Esophagus muscularis mucosa (tissue), 4 donors: Measurements from ENCODE around the gene RRM1. TPM values are rescaled to one million over a fixed set of nuclear protein-coding genes. Genes with fewer than 3 reads are reported as not detected.
"Not testable (repeated sequence)": the region's sequence is repeated elsewhere in the genome, so short reads cannot be mapped to it uniquely, and the experiment has no call there.

ENCODE experiments used
- DNase-seq: peaks from one replicate; pipeline ENCODE4 v3.0.0-alpha.2; 2017; ENCODE audit errors: extremely low spot score
- H3K27ac ChIP-seq, 4 donors: fragments of 200-600 bp; sonication (generic); replicated peaks in 1 of 4; 1 replicate in 3 of 4; 2 replicates in 1 of 4; pipeline ENCODE4 v1.5.1; 2016 to 2019; ENCODE audit warnings: mild to moderate bottlenecking in 1 of 4
- H3K27me3 ChIP-seq, 4 donors: fragments of 200-600 bp; sonication (generic); one replicate each; pipeline versions ENCODE4 v1.5.1 to v1.6.0; 2016 to 2019
- H3K36me3 ChIP-seq, 4 donors: fragments of 200-600 bp; sonication (generic); one replicate each; pipeline ENCODE4 v1.5.1; 2016 to 2019
- H3K4me1 ChIP-seq, 4 donors: fragments of 200-600 bp; sonication (generic); one replicate each; pipeline ENCODE4 v1.5.1; 2016 to 2019
- H3K4me3 ChIP-seq, 4 donors: fragments of 200-600 bp; sonication (generic); 1 replicate in 2 of 4; 2 replicates in 2 of 4; pipeline ENCODE4 v1.5.1; 2016 to 2019; ENCODE audit warnings: mild to moderate bottlenecking in 4 of 4, moderate library complexity in 1 of 4
- H3K9me3 ChIP-seq, 4 donors: fragments of 200-600 bp; sonication (generic); 1 replicate in 3 of 4; 2 replicates in 1 of 4; pipeline ENCODE4 v1.5.1; 2016 to 2019
- CTCF ChIP-seq, 3 experiments: fragments of 200-600 bp in 2 of 3; fragments of 450-650 bp in 1 of 3; sonication (generic) in 2 of 3; IDR thresholded peaks; one replicate each; pipeline ENCODE4 v1.5.1; 2017 to 2019; ENCODE audit warnings: antibody characterized with exemption in 3 of 3, mild to moderate bottlenecking in 2 of 3, moderate library complexity in 1 of 3
- EP300 ChIP-seq: sonication (generic); formaldehyde crosslinking; IDR thresholded peaks from one replicate; pipeline ENCODE4 v1.6.1; 2017; ENCODE audit warnings: antibody characterized with exemption
- POLR2A ChIP-seq: fragments of 450-650 bp; IDR thresholded peaks from one replicate; pipeline ENCODE4 v1.6.1; 2017; ENCODE audit warnings: antibody characterized with exemption, moderate library complexity, mild to moderate bottlenecking, low read depth
- POLR2AphosphoS5 ChIP-seq, 2 donors: sonication (generic); formaldehyde crosslinking; IDR thresholded peaks; one replicate each; pipeline ENCODE4 v1.6.1; 2017; ENCODE audit warnings: antibody characterized with exemption in 2 of 2
- WGBS: methylation state at CpG from one replicate; pipeline ENCODE4 v1.1.5; 2018; 5-methylcytosine and 5-hydroxymethylcytosine counted together
- intact Hi-C: fragments of 100-400 bp; cut with DNase I; formaldehyde crosslinking; loops from one replicate; pipeline ENCODE4 v1.15.1; 2023
- total RNA-seq, 4 donors: library from RNA; depleted of rRNA; stranded (reverse); fragments of >200 nt; gene quantifications; one replicate each; pipeline versions ENCODE4 v1.1.0 to v1.2.1, GENCODE V29; 2016

Gene RRM1
- total RNA-seq, 4 donors from 2014 or later: 26.6 to 44.0 (median 41.0) TPM

- DNase-seq: no peak
- TF ChIP-seq CTCF (IDR thresholded peaks at IDR 0.05): no peak
- no peak for TF ChIP-seq POLR2AphosphoS5 (IDR thresholded peaks at IDR 0.05)
- TF ChIP-seq POLR2A: no peak
- no peak for TF ChIP-seq EP300
- intact Hi-C loops: no loop called here
- Histone ChIP-seq H3K4me3 (no peak overlapping the region), H3K9me3 (peaks cover 0 to 10% (median 0%) of the 10 kb centered on the region in 4 donors), H3K27ac (no peak overlapping the region), H3K4me1 (no peaks in the 10 kb centered on the region), H3K36me3 (peaks cover 18 to 51% (median 40%) of the 10 kb centered on the region in 4 donors), H3K27me3 (no peaks in the 10 kb centered on the region)
- 98% methylated on average over 2 of the region's 2 CpGs for WGBS
Observed at GRCh38 chr11:4140067-4140636, 45.6 kb downstream of the RRM1 start.

- TF ChIP-seq POLR2AphosphoS5 (IDR thresholded peaks at IDR 0.05) (no peak), EP300 (no peak), POLR2A (no peak), CTCF (IDR thresholded peaks at IDR 0.05) (no peak)
- H3K9me3 ChIP-seq: no peaks in the 10 kb centered on the region
Observed at GRCh38 chr11:4146070-4146771, 51.6 kb downstream of the RRM1 start.

GRCh38 chr11:4146772-4147098 lies 52.1 kb downstream of the RRM1 start:
- no peak for DNase-seq
- no peak overlapping the region for H3K27ac ChIP-seq
- H3K27me3 ChIP-seq: no peaks in the 10 kb centered on the region
- no peaks in the 10 kb centered on the region for H3K4me1 ChIP-seq
- no peaks in the 10 kb centered on the region for H3K9me3 ChIP-seq
- no peak overlapping the region for H3K4me3 ChIP-seq
- no peak for TF ChIP-seq POLR2A
- H3K36me3 ChIP-seq: peaks cover 0 to 2% (median under 1%) of the 10 kb centered on the region in 4 donors
- 82% methylated on average over 6 of the region's 7 CpGs for WGBS
- intact Hi-C loops: no loop called here

More at GRCh38 chr11:4146070-4146771, 51.6 kb downstream of the RRM1 start:
- Histone ChIP-seq H3K4me3 (no peak overlapping the region), H3K27me3 (no peaks in the 10 kb centered on the region), H3K36me3 (peaks cover 0 to 7% (median 4%) of the 10 kb centered on the region in 4 donors), H3K27ac (no peak overlapping the region), H3K4me1 (no peaks in the 10 kb centered on the region)
- WGBS: 71% methylated on average over 6 of the region's 7 CpGs
- no peak for DNase-seq
- intact Hi-C loops: no loop called here

- Histone ChIP-seq H3K4me3 (no peak overlapping the region), H3K27ac (no peak overlapping the region), H3K9me3 (no peaks in the 10 kb centered on the region), H3K4me1 (no peaks in the 10 kb centered on the region), H3K27me3 (no peaks in the 10 kb centered on the region), H3K36me3 (no peaks in the 10 kb centered on the region)
- TF ChIP-seq EP300 (no peak), POLR2AphosphoS5 (IDR thresholded peaks at IDR 0.05) (no peak), POLR2A (no peak), CTCF (IDR thresholded peaks at IDR 0.05) (no peak)
- no peak for DNase-seq
- intact Hi-C loops: no loop called here
Observed at GRCh38 chr11:4154503-4154902, 59.9 kb downstream of the RRM1 start.

GRCh38 chr11:4156571-4156970 lies 62.0 kb downstream of the RRM1 start:
- Histone ChIP-seq H3K27me3 (no peaks in the 10 kb centered on the region), H3K9me3 (no peaks in the 10 kb centered on the region), H3K4me1 (no peaks in the 10 kb centered on the region), H3K27ac (no peak overlapping the region), H3K36me3 (no peaks in the 10 kb centered on the region), H3K4me3 (no peak overlapping the region)
- no peak for TF ChIP-seq POLR2AphosphoS5 (IDR thresholded peaks at IDR 0.05)
- TF ChIP-seq CTCF (IDR thresholded peaks at IDR 0.05): no peak
- no peak for TF ChIP-seq EP300
- TF ChIP-seq POLR2A: no peak
- no peak for DNase-seq
- intact Hi-C loops: no loop called here

GRCh38 chr11:4158818-4159217 lies 64.2 kb downstream of the RRM1 start:
- intact Hi-C loops, H3K27me3 ChIP-seq, H3K9me3 ChIP-seq, H3K27ac ChIP-seq, DNase-seq, H3K4me1 ChIP-seq, H3K36me3 ChIP-seq, H3K4me3 ChIP-seq: not testable (repeated sequence)
- WGBS: 35% methylated on average over 1 of the region's 1 CpG
